Stomach smooth muscle (tissue), 2 donors: Measurements from ENCODE around the gene CDRT4.

Experiments used
- H3K27ac ChIP-seq: one replicate; pipeline ENCODE4 v1.7.0; 2013; ENCODE audit warnings: mild to moderate bottlenecking, low read length, inconsistent platforms
- H3K27me3 ChIP-seq, 2 donors: one replicate each; pipeline ENCODE4 v1.7.0; 2013; ENCODE audit warnings: low read length in 2 of 2; ENCODE audit not compliant: insufficient read depth in 2 of 2, control insufficient read depth in 1 of 2
- H3K36me3 ChIP-seq, 2 donors: one replicate each; pipeline ENCODE4 v1.7.0; 2013; ENCODE audit warnings: low read length in 2 of 2; ENCODE audit not compliant: control insufficient read depth in 2 of 2, insufficient read depth in 2 of 2
- H3K4me1 ChIP-seq: one replicate; pipeline ENCODE4 v1.7.0; 2013; ENCODE audit warnings: low read length; ENCODE audit not compliant: control insufficient read depth, insufficient read depth
- H3K4me3 ChIP-seq, 2 donors: one replicate each; pipeline ENCODE4 v1.7.0; 2013; ENCODE audit warnings: low read length in 2 of 2
- H3K9ac ChIP-seq, 2 donors: one replicate each; pipeline ENCODE4 v1.7.0; 2013; ENCODE audit warnings: low read length in 2 of 2, mild to moderate bottlenecking in 1 of 2
- H3K9me3 ChIP-seq, 2 donors: one replicate each; pipeline ENCODE4 v1.7.0; 2013; ENCODE audit warnings: low read length in 2 of 2; ENCODE audit not compliant: control insufficient read depth in 2 of 2
- donor health status: healthy.
- donor health status: Pancreatic carcinoma.

Gene CDRT4

GRCh38 chr17:15478845-15479244, 11.4 kb upstream of the CDRT4 start:
- no peaks in the 10 kb centered on the region for H3K27me3 ChIP-seq
- H3K36me3 ChIP-seq, result peaks cover 0 to 3% of the 10 kb centered on the region in 2 donors
- H3K4me1 ChIP-seq, result no peaks in the 10 kb centered on the region
- H3K9me3 ChIP-seq, result no peaks in the 10 kb centered on the region
- no peak overlapping the region for H3K27ac ChIP-seq
- H3K9ac ChIP-seq, result no peak overlapping the region
- H3K4me3 ChIP-seq, result no peak overlapping the region

GRCh38 chr17:15475631-15476354, 8.4 kb upstream of the CDRT4 start:
- Histone ChIP-seq H3K27me3 (no peaks in the 10 kb centered on the region), H3K4me3 (no peak overlapping the region), H3K27ac (no peak overlapping the region), H3K9ac (no peak overlapping the region), H3K9me3 (no peaks in the 10 kb centered on the region), H3K36me3 (no peaks in the 10 kb centered on the region), H3K4me1 (no peaks in the 10 kb centered on the region)

GRCh38 chr17:15472891-15473290, 5.5 kb upstream of the CDRT4 start:
- Histone ChIP-seq H3K27me3 (no peaks in the 10 kb centered on the region), H3K27ac (no peak overlapping the region), H3K36me3 (no peaks in the 10 kb centered on the region), H3K9ac (no peak overlapping the region), H3K9me3 (no peaks in the 10 kb centered on the region), H3K4me3 (no peak overlapping the region), H3K4me1 (no peaks in the 10 kb centered on the region)

- Histone ChIP-seq H3K4me1 (no peaks in the 10 kb centered on the region), H3K9ac (no peak overlapping the region), H3K4me3 (no peak overlapping the region), H3K9me3 (no peaks in the 10 kb centered on the region), H3K27ac (no peak overlapping the region), H3K27me3 (no peaks in the 10 kb centered on the region), H3K36me3 (no peaks in the 10 kb centered on the region)
Observed at GRCh38 chr17:15470536-15470935, 3.1 kb upstream of the CDRT4 start.

GRCh38 chr17:15469260-15469659, 1.8 kb upstream of the CDRT4 start:
- H3K27ac ChIP-seq, result no peak overlapping the region
- H3K9ac ChIP-seq, result no peak overlapping the region
- H3K36me3 ChIP-seq, result no peaks in the 10 kb centered on the region
- no peak overlapping the region for H3K4me3 ChIP-seq
- no peaks in the 10 kb centered on the region for H3K27me3 ChIP-seq
- H3K4me1 ChIP-seq, result peaks cover 6% of the 10 kb centered on the region
- H3K9me3 ChIP-seq, result no peaks in the 10 kb centered on the region

- Histone ChIP-seq H3K4me3 (no peak overlapping the region), H3K27ac (no peak overlapping the region), H3K4me1 (peaks cover 17% of the 10 kb centered on the region), H3K9me3 (no peaks in the 10 kb centered on the region), H3K9ac (no peak overlapping the region), H3K27me3 (no peaks in the 10 kb centered on the region), H3K36me3 (no peaks in the 10 kb centered on the region)
Observed at GRCh38 chr17:15468126-15468525, 705 bp upstream of the CDRT4 start.

GRCh38 chr17:15466131-15466530, 1.3 kb downstream of the CDRT4 start:
- Histone ChIP-seq H3K9me3 (no peaks in the 10 kb centered on the region), H3K4me3 (no peak overlapping the region), H3K9ac (no peak overlapping the region), H3K27me3 (no peaks in the 10 kb centered on the region), H3K4me1 (peaks cover 24% of the 10 kb centered on the region), H3K36me3 (no peaks in the 10 kb centered on the region), H3K27ac (no peak overlapping the region)

GRCh38 chr17:15465045-15465701, 2.2 kb downstream of the CDRT4 start:
- peaks cover 25% of the 10 kb centered on the region for H3K4me1 ChIP-seq
- no peak overlapping the region for H3K9ac ChIP-seq
- no peaks in the 10 kb centered on the region for H3K36me3 ChIP-seq
- H3K4me3 ChIP-seq, result no peak overlapping the region
- no peak overlapping the region for H3K27ac ChIP-seq
- no peaks in the 10 kb centered on the region for H3K9me3 ChIP-seq
- no peaks in the 10 kb centered on the region for H3K27me3 ChIP-seq

- Histone ChIP-seq H3K36me3 (no peaks in the 10 kb centered on the region), H3K4me1 (peaks cover 25% of the 10 kb centered on the region), H3K4me3 (no peak overlapping the region), H3K27me3 (no peaks in the 10 kb centered on the region), H3K27ac (no peak overlapping the region), H3K9me3 (no peaks in the 10 kb centered on the region), H3K9ac (no peak overlapping the region)
Observed at GRCh38 chr17:15464231-15464985, 3.0 kb downstream of the CDRT4 start.

- H3K9me3 ChIP-seq, result no peaks in the 10 kb centered on the region
- peak overlapping the region; percentile 41 for H3K27ac ChIP-seq
- H3K4me3 ChIP-seq, result peak overlapping the region in 1 of 2 donors; percentile 15
- peaks cover 30% of the 10 kb centered on the region for H3K4me1 ChIP-seq
- H3K9ac ChIP-seq, result no peak overlapping the region
- no peaks in the 10 kb centered on the region for H3K36me3 ChIP-seq
- H3K27me3 ChIP-seq, result no peaks in the 10 kb centered on the region
Observed at GRCh38 chr17:15462976-15463772, 4.2 kb downstream of the CDRT4 start.
